SIG-M5 treated with dmso at 0.1 percent for 504 hours (cell line): Measurements from ENCODE around the gene FIG4.

Source experiments
- DNase-seq: peaks from one replicate; lab custom pipeline; 2025; ENCODE audit not compliant: unreplicated experiment; lab: John Stamatoyannopoulos, UW

The FIG4 gene

DNA sequence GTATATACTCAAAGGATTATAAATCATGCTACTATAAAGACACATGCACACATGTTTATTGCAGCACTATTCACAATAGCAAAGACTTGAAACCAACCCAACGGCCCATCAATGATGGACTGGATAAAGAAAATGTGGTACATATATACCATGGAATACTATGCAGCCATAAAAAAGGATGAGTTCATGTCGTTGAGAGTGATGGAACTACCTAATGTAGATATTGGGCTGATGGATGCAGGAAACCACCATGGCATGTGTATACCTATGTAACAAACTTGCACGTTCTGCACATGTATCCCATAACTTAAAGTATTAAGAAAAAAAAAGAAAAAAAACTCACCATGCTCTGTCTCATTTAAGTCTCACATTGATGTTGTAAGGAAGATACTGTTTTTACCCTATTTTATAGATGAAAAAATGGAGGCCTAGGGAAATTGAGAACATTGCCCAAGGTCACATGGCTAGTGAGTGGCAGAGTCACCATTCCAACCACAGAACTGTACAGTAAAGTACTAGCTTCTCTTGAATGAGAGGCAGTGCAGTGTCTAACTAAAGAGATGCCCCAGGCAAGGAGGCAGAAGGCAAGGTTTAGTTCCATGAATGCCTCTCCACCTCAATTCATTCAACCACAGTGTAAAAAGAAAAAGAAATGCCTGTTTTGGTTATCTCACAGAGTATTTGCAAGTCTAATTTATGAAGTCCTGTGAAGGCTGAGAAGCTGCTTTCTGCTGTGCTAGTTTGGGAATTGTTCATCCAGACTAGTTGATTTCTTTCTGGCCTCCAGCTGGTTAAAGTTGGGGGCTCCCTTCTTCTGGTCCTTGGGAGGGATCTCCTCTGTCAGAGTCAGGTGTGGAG lies 68.2 kb downstream of the FIG4 start:
- DNase-seq: no peak

DNA sequence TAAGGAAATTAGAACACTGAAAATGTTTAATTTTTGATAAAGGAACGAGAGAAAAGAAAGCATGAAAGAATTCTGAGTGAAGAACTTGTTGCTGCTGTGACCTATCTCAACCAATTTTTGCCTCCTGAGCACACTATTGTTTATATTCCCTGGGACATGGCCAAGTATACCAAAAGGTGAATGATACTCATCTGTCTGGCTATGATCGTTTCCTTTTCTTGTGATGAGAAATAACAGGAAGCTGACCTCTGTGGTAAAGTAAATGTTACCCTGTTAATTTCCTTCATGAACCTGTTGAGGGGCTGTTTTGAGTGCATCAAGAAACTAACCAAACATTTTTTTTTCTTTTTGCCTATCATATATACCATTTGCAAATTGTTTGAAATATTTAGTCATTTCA lies 69.1 kb downstream of the FIG4 start:
- no peak for DNase-seq

DNA sequence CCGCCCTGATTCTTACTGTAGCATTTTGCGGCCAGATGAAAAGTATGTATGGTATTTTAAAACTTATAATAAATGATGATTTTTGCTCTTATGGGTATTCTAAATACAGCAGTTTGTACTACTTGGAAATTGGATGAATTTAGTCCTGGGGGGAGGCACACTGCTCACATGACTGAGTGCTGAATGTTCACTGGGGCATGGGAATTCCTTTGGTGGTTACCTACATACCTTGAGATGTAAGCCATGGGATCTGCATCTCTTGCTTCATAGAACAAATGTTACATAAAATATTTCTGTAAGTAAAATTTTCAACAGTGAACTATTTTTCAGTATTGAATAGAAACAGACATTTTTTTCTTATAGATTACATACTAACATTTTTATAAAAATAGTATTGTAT lies 71.1 kb downstream of the FIG4 start:
- DNase-seq: no peak

DNA sequence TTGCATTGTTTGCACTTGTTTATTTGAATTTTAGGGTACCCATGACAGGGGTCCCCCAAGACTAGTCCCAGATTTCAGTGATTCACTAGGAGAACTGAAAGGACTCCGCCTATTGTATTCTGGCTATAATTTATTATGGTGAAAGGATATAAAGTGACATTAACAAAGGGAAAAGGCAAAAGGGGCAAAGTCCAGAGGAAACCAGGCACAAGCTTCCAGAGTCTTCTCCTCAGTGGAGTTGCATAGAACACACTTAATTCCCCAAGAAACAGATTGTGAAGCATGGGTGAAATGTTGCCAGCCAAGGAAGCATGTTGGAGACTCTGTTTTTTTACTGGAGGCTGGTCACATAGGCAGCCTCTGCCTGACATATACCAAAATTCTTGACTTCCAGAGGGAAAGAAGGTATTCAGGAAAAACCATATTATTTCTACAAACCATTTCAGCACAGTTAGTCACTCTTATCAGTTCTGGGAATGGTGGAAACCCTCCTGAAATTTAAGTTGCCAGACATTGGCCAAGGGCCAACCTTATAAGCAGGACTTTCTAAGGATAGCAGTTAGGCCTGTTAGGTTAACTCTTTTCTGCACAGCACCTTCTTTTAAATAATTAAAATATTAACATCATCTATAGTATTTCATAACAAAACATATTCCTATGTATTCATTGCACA lies 71.8 kb downstream of the FIG4 start:
- no peak for DNase-seq

DNA sequence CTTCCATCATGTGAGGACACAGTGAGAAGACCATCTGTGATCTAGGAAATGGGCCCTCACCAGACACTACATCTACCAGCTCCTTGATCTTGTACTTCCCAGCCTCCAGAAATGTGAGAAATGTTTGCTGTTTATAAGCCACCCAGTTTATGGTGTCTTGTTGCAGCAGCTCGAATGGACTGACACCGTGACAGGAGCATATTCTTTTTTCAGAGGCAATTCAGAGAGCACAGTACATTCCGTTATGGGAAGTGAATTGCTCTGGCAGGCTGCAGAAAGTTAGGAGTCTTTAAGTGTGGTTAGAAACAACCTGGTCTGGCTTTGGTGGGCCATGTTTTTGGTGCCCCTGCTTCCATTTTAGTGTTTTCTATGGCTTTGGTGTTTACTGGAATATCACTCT lies 75.1 kb downstream of the FIG4 start:
- no peak for DNase-seq

DNA sequence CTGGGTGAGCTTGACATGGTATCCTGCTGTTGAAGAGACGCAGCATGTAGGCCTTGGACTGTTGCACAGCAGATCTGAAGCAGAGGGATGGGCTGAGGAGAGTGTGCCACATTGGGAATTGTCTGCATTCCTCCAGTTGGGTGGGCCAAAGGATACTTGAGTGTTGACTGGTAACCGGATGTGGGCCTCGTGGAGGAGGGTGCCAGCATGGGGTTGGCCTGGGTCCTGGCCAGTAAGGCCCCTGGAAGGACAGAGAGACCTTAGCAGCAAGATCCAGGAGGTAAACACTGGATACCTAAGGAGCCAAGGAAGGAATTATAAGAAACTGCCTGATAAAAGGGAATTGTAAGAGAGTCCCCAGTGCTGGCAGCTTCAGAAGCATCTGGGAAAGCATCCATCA lies 76.9 kb downstream of the FIG4 start:
- no peak for DNase-seq

DNA sequence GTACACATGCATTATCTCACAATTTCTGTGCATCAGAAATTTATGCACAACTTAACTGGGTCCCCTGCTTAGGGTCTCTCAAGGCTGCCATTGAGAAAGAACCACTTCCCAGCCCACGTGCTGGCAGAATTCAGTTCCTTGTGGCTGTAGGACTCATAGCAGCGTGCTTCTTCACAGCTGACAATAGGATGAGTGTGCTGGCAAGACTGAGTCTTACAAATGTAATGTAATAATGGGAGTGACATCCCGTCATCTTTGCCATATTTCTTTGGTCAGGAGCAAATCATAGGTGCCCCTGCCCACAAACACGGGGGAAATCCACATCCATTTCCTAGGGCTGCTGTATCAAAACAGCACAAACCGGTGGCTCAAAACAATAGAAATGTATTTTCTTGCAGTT lies 77.4 kb downstream of the FIG4 start:
- no peak for DNase-seq

DNA sequence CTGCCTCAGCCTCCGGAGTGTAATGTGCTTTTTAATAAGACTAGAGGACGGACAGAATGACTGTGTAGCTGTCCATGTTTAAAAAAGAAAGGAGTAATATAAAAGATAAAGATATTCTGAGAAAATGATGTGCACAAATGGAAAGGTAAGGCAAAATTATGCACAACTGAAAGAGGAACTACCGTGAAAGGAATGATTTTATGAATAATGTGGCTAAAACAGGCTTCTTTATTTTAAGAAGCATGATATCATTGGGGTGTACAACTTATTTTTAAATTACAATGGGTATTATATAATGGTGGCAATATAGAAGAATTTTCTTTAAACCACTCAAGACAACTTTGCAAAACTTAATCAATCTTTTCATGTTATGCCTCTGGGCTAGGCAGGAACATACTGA lies 78.1 kb downstream of the FIG4 start:
- peak; percentile 6 for DNase-seq

DNA sequence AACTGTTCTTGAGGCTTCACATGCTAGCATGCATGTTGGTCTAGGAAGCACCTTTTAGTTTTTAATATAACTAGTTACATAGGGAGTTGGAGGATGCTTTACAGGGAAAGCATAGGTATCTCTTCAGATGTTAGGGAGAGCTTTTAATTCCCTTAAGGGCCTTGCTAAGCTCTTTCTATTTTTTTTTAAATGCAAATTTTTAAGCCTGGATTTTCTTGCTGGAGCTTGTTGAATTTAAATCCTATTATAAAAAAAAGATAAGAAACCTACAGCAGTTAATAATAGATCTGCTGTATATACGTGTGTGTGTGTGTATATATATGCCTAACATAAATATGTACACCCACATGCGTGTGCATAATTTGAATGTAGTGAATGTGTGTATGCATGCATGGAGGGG lies 79.0 kb downstream of the FIG4 start:
- no peak for DNase-seq

DNA sequence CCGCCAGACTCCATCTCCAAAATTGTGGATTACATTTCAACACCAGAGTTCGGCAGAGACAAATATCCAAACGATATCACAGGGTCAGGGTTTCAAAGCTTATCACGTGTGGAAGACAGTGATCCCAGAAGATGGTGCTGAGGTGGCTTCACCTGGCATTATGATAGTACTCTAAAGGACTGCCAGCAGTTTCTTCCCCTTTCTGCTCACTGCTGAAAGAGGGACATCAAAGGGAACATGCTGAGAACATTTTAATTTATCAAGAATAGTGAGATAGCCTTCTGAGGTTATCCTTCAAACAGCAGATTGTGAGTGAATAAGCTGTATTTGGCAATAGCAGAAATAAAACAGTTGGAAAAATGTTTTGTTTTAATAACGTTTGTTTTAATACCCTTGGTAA lies 79.7 kb downstream of the FIG4 start:
- no peak for DNase-seq

DNA sequence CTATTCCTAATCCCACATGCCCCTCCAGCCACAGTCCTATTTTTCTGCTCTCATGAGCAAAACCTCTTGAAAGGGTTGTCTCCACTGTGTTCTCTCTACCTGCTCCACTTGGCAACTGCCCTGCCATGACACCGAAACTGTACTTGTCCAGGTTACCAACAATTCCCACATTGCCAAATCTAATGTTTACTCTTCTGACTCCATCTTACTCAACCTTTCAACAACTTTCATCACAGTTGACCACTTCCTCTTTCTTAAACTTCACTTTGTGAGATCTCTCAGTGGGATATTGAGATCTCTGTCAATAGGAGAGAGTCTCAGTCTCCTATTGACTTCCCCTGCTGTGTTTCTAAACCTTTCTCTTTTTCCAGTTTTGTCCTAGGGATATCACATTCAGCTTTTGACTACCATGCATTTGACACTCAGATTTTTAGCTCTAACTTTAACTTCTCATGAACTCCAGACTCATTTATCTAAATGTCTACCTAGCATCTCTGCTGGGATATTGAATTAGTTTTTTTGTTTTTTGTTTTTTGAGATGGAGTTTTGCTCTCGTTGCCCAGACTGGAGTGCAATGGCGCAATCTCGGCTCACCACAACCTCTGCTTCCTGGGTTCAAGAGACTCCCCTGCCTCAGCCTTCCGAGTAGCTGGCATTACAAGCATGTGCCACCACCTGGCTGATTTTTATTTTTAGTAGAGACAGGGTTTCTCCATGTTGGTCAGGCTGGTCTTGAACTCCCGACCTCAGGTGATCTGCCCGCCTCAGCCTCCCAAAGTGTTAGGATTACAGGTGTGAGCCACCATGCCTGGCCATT lies 81.1 kb downstream of the FIG4 start:
- DNase-seq: peak; percentile 84

DNA sequence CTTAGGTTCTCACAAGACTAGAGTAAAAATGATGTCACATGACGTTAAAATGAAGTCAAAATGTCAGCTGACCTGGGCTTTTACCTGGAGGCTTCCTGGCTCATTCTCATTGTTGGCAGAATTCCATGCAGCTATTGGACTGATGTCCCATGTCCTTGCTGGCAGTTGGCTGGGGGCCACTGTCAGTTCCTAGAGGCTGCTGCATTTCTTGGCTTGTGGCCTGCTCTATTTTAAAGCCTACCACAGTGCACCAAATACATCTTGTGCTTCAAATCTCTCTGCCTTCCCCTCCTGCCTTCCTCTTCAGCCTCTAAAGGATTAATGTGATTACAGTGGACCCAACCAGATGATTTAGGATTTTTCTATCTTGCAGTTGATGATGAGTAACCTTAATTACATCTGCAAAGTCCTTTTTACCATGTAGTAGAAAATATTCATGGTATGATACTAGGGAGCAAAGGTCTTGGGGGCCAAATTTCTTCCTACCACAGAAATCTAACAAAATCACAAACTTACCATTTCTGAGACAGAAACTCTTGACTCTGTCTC lies 81.9 kb downstream of the FIG4 start:
- DNase-seq: no peak

DNA sequence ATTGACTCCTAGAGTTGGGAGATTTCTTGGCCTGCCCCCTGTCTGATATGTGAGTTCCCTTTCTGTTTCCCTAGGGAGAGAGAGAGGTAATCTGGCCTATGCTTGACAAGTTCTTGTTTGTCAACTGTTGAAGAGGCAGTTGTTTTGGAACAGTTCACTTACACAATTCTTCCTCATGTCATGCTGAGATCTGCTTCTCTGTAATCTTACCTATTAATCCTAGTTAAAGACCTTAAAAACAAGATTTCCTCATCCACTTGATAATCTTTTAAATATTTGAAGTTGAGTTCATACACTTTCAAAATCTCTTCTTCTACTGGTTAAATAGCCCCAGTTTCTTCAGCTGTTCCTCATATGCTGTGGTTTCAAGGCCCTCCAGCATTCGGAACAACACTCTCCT lies 89.9 kb downstream of the FIG4 start:
- DNase-seq: no peak

DNA sequence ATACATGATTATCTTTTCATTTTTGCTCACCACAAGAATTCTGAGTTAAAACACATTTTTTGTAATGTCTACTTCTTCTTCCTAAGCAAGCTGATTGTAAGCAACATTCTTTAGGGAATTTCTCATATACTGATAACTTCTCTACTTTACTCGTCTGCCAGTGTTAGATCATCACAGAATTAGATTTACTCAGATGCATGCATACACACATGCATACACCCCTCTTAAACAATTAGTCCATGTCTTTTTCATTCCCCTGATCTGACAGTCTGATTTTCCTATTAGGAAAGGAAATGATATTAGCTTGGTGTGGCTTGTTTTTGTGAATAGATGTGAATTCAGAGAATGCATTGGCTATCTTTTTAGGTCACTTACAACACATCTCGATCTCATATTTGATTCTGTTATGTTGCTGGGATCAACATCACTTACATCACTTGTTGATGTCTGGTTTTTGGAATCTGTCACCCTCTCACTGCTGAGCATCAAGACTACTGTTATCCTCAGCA lies 91.4 kb downstream of the FIG4 start:
- no peak for DNase-seq

DNA sequence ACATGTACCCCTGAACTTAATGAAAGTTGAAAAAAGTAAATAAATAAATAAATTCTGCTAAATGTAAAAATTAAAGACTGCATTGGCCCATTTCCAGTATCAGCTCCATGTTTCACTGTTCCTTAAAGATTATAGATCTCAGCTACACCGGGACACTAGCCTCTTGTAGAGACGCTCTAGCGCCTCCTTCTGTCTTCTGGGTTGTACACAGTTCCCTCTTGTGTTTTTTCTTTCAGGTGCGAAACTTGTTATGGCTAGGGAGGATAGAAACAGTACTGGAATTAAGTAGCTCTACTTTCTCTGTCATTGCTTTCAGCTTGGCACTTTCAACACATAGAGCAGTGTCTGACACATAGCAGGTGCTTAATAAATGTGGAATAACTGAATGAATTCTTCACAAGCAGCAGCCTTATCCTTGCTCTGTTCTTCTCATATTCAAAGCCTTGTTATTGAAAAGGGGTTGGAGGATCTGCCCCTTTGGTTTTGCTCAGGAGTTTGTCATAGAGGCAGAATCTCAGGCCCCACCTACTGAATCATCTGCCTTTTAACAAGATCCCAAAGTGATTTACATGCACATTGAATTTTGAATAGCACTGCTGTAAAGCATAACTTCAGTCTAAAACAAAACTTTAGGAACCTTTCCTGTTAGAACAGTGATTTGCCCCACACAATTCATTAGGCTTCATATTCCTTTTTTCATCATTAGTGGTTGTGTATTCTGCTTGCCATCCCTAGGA lies 92.3 kb downstream of the FIG4 start:
- no peak for DNase-seq

DNA sequence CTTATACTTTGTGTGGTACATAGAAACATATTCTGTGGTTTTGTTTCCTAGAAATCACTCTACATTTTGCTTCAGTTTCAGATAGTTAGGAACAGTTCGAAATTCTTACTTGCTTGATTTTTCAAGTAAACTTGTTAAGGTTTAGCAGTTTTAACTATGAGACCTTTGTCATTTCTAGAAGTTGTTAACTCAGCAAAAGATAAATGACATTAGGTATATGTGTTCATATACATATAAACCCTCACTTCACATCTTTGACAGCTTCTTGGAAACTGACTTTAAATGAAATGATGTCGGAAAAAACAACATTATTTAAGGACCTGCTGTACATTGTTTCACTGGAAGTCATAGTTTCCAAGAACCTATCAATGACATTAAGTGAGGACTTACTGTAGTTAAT lies 96.2 kb downstream of the FIG4 start:
- no peak for DNase-seq

DNA sequence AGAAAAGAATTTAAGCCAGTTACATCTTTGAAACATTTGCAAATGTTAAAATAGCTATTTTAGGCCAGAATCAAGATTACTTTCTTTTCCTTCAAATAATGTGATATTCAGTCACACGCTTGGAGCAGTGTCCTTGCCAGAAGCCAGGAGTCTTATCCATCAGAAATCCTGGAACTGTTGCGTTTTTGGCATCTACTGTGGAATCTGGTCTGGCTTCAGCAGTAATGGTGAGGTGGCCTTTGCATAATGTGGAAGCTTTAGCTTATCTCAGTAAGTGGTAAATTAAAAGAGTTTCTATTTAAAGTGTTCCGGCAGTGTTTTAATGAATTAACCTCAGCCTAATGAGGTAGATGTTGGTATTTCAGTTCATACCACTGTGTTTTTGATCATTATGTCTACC lies 97.6 kb downstream of the FIG4 start:
- no peak for DNase-seq

DNA sequence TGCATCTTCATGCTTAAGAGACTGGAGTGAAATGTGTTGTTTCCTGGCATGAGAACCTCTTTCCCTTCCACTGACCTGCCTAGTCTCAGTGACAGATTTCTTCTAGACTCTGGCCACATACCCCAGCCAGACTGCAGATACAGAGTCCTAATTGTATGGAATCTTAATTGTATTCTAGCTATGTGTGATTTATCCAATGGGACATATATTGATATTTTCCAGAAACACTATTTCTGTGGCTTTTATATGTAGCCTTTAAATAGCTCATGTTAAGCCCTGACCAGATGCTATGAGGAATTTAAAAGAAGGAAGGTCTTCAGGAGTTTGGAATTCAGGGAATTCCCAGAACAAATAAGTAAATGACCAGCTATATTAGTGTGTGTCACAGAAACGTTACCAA lies 99.0 kb downstream of the FIG4 start:
- no peak for DNase-seq

DNA sequence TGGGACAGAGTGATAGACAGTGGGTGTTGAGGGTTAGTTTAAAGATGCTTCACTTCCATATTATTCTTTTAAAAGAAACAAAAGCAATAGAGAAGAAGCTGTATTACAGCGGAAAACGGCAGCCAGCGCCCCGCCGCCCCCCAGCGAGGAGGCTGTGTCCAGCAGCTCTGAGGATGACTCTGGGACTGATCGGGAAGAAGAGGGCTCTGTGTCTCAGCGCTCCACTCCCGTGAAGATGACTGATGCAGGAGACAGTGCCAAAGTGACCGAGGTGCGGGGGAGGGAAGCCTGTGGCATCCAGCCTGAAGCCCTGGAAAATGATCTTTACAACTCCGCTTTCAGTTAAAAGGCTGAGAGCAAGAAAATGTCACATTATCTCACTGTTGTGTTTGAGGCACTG lies 100.2 kb downstream of the FIG4 start:
- no peak for DNase-seq

DNA sequence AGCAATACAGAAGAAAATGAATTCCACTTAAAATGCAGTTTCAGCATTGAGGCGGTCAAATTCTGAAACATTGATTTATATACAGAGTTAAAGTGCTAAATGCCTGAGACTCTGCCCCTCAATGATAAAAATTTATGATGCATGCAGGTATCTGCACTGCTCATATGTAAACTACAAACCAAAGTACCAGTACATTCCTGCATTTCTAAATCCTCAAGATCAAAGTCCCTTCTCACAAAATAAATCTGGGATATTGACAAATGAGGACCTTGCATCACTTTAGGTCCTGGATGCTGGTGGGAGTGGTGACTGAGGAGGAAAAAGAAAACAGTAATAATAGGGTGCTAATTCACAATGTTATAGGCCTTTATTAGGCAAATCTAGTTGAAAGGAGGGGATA lies 101.9 kb downstream of the FIG4 start:
- DNase-seq: no peak

DNA sequence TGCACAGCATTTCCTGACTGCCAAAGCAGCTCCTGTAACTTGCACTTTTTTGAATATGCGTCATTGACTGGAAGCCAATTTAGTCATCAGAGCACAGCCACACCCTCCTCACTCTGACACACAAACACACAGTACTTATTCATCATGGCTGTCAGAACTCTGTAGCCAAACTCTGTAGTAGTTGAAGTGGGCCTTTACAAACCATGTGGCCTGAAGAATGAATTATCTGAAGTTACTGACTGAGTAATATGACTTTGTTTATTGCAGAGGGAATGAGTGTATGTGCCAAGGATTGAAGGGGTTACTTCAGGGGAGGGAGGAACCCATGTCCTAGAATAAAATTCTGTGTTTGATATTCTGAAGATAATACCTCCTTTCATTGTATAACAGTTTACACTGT lies 102.7 kb downstream of the FIG4 start:
- peak; percentile 2 for DNase-seq
